Neuron (in vitro differentiated cells): ENCODE measurements around the gene PITHD1.
"Not testable (repeated sequence)": the region's sequence is repeated elsewhere in the genome, so short reads cannot be mapped to it uniquely, and the experiment has no call there.

Experiments used
- H2AFZ ChIP-seq: one replicate; pipeline ENCODE4 v1.6.1; 2013; ENCODE audit warnings: low read depth, mild to moderate bottlenecking, inconsistent platforms, low read length, moderate library complexity
- H3K27me3 ChIP-seq: one replicate; pipeline ENCODE4 v1.6.1; 2013; ENCODE audit warnings: low read length; ENCODE audit not compliant: insufficient read depth
- H3K36me3 ChIP-seq: one replicate; pipeline ENCODE4 v1.6.1; 2013; ENCODE audit warnings: low read length; ENCODE audit not compliant: insufficient read depth
- H3K4me1 ChIP-seq: one replicate; pipeline ENCODE4 v1.6.1; 2013; ENCODE audit warnings: low read length; ENCODE audit not compliant: insufficient read depth
- H3K4me3 ChIP-seq: 2 replicates; pipeline ENCODE4 v1.5.1; 2013; ENCODE audit warnings: mild to moderate bottlenecking, low read length, moderate library complexity
- H3K9me3 ChIP-seq: one replicate; pipeline ENCODE4 v1.6.1; 2013; ENCODE audit warnings: low read length

The PITHD1 gene

DNA sequence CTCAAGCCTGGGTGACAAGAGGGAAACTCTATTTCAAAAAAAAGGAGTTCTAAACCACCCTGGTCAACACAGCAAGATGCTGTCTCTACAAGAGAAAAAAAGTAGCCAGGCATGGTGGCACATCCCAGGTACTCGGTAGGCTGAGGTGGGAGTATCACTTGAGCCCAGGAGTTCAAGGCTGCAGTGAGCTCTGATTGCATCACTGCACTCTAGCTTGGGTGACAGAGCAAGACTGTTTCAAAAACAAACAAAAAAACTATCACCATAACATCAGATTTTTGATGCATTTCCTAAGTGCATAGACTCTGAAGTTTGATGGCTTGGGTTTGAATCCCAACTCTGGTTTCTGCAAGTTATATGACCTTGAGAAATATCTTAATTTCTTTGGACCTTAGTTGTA lies 25.3 kb upstream of the PITHD1 start:
- Histone ChIP-seq H3K27me3 (no peaks in the 10 kb centered on the region), H2AFZ (no peak overlapping the region), H3K4me3 (no peak overlapping the region), H3K36me3 (peaks cover 80% of the 10 kb centered on the region), H3K4me1 (no peaks in the 10 kb centered on the region), H3K9me3 (no peaks in the 10 kb centered on the region)

DNA sequence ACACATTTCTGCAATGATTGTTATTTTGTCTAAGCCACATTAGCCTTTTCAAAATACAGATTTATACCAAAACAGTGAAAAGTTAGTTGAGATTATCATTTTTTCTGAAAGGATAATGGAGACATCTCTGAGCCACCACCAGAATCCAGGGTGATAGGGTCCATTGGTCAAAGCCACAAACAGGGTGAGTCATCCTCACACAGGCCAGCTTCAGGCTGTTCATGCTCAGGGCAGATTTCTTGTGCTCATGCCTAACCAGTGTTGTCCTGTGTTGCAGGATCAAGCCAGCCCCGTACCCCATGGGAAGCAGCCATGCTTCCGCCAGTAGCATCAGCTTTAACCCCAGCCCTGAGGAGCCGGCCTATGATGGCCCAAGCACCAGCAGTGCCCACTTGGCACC lies 21.5 kb upstream of the PITHD1 start:
- Histone ChIP-seq H3K9me3 (no peaks in the 10 kb centered on the region), H3K4me3 (no peak overlapping the region), H3K4me1 (peaks cover 11% of the 10 kb centered on the region), H3K27me3 (no peaks in the 10 kb centered on the region), H3K36me3 (peaks cover 89% of the 10 kb centered on the region), H2AFZ (no peak overlapping the region)

DNA sequence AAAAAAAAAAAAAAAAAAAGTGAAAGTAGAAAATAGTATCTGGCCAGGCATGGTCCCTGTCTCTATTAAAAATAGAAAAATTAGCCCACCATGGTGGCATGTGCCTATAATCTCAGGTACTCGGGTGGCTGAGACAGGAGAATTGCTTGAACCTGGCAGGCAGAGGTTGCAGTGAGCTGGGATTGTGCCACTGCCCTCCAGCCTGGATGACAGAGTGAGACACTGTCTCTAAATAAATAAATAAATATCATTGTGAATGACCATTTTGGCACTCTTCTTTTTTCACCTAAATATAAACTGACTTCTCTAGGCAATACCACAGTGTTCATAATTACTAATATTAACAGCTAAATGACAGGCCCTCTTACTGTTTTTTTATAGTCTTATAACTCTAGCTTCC lies 20.4 kb upstream of the PITHD1 start:
- Histone ChIP-seq H3K4me1 (peaks cover 11% of the 10 kb centered on the region), H3K36me3 (peaks cover 89% of the 10 kb centered on the region), H3K4me3 (no peak overlapping the region), H3K9me3 (no peaks in the 10 kb centered on the region), H2AFZ (no peak overlapping the region), H3K27me3 (no peaks in the 10 kb centered on the region)

DNA sequence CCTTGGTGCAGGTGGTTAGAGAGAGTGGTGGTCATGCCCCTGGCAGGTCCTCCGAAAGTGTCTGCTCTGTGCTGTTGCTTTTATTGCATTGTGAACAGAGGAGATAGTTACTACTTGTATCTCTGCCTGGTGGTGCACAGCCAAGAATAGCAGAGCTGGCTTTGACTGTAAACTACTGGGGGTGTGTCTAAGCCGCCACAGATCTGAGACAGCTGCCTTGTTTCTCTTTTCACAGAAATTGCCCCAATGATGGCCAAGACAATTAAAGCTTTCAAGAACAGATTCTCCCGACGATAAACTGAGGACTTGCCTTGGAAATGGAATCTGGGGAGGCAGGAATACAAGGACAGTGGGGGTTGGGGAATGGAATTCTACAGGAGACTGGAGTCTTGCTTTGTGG lies 18.9 kb upstream of the PITHD1 start:
- Histone ChIP-seq H3K36me3 (peaks cover 88% of the 10 kb centered on the region), H3K4me1 (peaks cover 11% of the 10 kb centered on the region), H2AFZ (no peak overlapping the region), H3K9me3 (no peaks in the 10 kb centered on the region), H3K27me3 (no peaks in the 10 kb centered on the region), H3K4me3 (no peak overlapping the region)

DNA sequence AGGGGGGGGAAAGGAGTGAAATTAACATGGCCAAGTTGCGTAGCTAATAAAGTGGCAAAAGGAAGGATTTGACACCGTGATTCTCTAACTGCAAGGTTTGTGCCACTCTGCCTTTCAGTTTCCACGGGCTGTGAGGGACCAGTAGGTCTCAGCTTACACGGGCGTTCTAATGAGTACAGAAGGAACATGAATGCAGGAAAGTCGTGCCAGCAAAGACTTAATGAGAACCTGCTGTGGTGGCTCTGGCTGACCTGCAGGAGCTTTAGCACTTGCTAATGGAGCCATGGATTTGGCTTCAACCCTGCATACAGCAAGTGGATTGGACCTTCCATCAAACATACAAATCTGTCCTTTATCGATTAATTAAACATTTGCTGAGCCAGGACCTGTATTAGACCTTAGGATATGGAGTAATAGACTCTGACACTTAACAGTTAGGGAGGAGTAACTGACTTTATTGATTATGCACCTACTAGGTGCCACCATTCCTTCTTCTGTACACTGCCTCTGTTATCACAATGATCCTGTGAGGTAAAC lies 15.1 kb upstream of the PITHD1 start:
- Histone ChIP-seq H3K27me3 (no peaks in the 10 kb centered on the region), H3K9me3 (no peaks in the 10 kb centered on the region), H3K36me3 (peaks cover 70% of the 10 kb centered on the region), H3K4me1 (peaks cover 11% of the 10 kb centered on the region), H2AFZ (no peak overlapping the region), H3K4me3 (no peak overlapping the region)

DNA sequence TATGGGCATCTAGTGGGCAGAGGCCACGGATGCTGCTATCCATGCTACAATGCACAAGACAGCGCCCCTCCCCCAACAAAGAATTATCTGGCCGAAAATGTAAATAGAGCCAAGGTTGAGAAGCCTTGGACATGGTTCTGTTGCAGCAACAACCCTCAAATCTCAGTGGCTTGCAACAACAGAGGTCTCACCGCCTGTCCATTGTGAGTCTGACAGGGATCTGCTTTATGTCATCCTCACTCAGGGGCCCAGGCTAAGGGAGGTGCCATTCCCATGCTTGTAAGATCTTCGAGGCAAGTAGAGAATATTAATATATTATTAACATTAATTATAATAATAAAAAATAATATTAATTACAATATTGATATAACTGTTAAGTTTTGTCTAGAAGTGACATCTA lies 9.5 kb upstream of the PITHD1 start:
- no peaks in the 10 kb centered on the region for H3K27me3 ChIP-seq
- H3K36me3 ChIP-seq = peaks cover 21% of the 10 kb centered on the region
- H3K4me1 ChIP-seq = peaks cover 2% of the 10 kb centered on the region
- no peaks in the 10 kb centered on the region for H3K9me3 ChIP-seq
- H2AFZ ChIP-seq = no peak overlapping the region
- H3K4me3 ChIP-seq = no peak overlapping the region

DNA sequence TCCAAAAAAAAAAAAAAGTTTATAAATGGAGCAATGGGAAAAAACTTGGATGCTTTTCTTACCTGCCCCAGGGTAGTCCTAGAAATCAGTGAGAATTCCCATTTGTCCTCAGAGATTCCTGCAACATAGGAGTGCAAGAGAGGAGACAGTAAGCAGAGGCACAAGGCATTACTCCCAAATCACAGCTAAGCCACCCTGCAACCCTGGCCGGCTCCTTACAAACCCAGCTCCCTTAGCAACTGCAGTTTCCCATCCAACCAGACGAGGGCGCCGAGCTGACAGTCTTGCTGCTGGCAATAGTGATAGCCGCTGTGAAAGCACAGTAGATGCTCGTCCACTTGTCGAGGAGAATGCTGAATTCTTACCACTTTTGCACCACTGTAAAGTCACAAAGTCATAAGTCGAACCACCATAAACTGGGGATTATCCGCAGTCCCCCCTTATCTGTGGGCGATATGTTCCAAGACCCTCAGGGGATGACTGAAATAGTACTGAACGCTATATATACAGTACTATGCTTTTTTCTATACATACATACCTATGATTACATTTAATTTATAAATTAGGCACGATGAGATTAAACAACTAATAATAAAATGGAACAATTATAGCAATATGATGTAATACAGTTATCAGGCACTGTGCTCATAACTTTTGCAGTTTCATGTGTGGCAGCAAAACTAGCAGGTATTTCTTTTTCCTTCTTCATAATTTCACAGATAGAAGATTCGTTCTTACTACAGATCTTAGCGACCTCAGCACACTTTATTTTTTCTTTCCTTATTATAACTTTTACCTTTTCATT lies 6.0 kb upstream of the PITHD1 start:
- Histone ChIP-seq H3K9me3 (no peaks in the 10 kb centered on the region), H3K4me1 (peaks cover 4% of the 10 kb centered on the region), H3K4me3 (no peak overlapping the region), H3K27me3 (no peaks in the 10 kb centered on the region), H2AFZ (no peak overlapping the region), H3K36me3 (peaks cover 7% of the 10 kb centered on the region)

DNA sequence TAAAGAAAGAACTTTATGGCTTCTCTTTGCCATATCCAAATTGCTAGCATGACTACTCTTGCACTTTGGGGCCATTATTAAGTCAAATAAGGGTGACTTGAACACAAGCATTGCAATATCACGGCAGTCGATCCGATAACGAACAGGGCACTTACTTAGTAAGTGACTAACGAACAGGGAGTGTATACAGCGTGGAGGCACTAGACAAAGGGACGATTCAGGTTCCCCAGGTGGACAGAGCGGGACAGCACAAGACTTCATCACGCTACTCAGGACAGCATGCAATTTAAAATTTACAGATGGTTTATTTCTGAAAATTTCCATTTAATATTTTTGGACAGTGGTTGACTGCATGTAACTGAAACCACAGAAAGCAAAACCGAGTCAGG lies 5.4 kb upstream of the PITHD1 start:
- no peak overlapping the region for H2AFZ ChIP-seq
- no peaks in the 10 kb centered on the region for H3K9me3 ChIP-seq
- H3K4me1 ChIP-seq = peaks cover 8% of the 10 kb centered on the region
- no peak overlapping the region for H3K4me3 ChIP-seq
- peaks cover 3% of the 10 kb centered on the region for H3K36me3 ChIP-seq
- no peaks in the 10 kb centered on the region for H3K27me3 ChIP-seq

DNA sequence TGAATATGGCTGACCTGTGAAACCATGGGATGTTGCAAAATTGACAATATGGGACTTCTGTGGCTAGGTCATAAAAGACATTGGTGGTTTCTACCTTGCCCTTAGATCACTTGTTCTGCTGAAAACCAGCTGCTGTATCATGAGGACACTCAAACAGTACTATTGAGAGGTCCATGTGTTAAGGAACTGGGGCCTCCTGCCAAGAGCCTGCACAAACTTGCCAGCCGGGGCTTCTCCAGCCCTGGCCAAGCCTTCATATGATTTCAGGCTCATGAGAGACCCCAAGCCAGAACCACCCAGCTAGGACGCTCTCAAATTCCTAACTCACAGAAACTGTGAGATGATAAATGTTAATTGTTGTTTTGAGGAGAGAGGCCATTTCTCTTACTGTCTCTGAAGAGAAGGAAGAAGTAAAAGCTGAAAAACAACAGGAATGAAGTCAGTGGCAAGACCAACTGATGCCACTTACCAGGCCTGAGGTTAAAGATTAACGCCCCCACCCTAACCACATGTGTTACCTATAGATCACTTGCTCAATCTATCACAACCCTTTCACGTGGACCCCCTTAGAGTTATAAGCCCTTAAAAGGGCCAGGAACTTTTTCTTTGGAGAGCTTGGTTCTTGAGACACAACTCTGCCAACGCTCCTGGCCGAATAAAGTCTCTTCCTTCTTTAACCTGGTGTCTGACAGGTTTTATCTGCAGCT lies 3.9 kb upstream of the PITHD1 start:
- Histone ChIP-seq H2AFZ (no peak overlapping the region), H3K9me3 (no peaks in the 10 kb centered on the region), H3K4me1 (peaks cover 13% of the 10 kb centered on the region), H3K27me3 (no peaks in the 10 kb centered on the region), H3K4me3 (no peak overlapping the region), H3K36me3 (peaks cover 3% of the 10 kb centered on the region)

DNA sequence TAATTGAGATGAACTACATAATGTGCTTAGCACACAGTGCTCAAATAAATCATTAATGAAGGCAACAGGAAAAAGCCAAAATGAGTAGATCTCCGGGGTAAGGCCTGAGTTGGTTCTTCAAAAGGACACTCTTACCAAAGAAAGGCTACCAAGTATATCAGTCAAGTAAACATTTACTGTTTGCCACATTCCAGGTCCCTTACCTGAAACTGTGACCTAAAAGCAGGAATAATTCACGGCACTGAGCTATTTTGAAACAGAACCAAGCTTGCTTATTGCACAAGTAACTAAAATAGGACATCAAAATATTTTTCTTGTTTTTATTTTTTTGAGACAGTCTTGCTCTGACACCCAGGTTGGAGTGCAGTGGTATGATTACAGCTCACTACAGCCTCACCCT lies 2.0 kb upstream of the PITHD1 start:
- peaks cover 19% of the 10 kb centered on the region for H3K4me1 ChIP-seq
- no peaks in the 10 kb centered on the region for H3K27me3 ChIP-seq
- H3K9me3 ChIP-seq = no peaks in the 10 kb centered on the region
- H2AFZ ChIP-seq = no peak overlapping the region
- no peak overlapping the region for H3K4me3 ChIP-seq
- peaks cover 6% of the 10 kb centered on the region for H3K36me3 ChIP-seq

DNA sequence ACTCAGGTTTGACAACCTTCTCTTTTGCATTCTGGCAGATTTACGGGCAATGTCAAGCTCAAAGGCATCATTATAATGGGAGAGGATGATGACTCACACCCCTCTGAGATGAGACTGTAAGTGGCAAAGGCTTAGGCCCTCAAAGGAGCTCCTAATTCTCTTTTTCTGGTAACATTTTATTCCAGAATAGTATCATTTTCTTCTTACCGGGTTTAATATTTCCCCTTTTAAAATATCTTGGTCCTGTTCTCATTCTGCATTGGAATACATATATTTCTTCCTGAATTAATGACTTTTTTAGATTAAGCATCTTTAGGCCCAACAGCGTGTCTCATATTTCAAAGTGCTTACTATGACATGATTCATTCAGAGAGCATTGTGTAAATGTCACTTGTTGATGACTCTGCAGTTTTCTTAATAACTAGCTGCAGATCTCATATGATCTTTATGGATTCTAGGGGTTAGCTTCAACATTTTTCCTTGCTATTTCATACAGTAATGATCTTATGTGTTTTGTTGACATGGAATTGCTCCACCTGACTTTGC lies 1.7 kb downstream of the PITHD1 start:
- H3K9me3 ChIP-seq = no peaks in the 10 kb centered on the region
- H3K4me3 ChIP-seq = peak overlapping the region; percentile 71
- no peaks in the 10 kb centered on the region for H3K27me3 ChIP-seq
- peaks cover 17% of the 10 kb centered on the region for H3K4me1 ChIP-seq
- H3K36me3 ChIP-seq = peaks cover 24% of the 10 kb centered on the region
- H2AFZ ChIP-seq = no peak overlapping the region

DNA sequence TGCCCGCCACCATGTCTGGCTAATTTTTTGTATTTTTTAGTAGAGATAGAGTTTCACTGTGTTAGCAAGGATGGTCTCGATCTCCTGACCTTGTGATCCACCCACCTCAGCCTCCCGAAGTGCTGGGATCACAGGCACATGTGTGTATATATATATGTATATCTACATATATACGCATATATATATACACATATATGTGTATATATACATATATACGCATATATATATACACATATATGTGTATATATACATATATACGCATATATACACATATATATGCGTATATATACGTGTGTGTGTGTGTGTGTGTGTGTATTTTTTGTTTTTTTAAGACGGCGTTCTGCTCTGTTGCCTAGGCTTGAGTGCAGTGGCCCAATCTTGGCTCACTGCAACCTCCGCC lies 4.9 kb downstream of the PITHD1 start:
- H3K4me1 ChIP-seq, H3K27me3 ChIP-seq, H2AFZ ChIP-seq, H3K4me3 ChIP-seq, H3K9me3 ChIP-seq: not testable (repeated sequence)
- H3K36me3 ChIP-seq = peaks cover 49% of the 10 kb centered on the region

DNA sequence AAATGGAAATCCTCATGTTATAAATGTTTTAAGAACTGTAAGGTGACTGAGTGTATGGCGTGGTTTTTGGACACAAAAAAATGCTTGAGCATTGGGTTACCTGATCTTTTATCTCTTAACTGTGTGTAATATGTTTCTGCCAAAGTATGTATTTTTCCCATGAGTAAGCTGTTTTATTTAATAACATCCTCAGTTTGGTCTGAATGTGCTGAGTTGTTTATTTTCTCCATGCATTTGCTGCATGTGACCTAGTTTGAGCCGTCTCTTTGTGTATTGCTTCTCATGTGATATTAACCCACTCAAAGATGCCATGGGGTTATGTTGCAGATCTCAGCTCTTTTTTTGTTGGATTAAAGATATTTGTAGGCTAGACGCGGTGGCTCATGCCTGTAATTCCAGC lies 6.6 kb downstream of the PITHD1 start:
- Histone ChIP-seq H3K4me1 (peaks cover under 1% of the 10 kb centered on the region), H3K27me3 (no peaks in the 10 kb centered on the region), H3K4me3 (no peak overlapping the region), H3K36me3 (peaks cover 55% of the 10 kb centered on the region), H2AFZ (no peak overlapping the region), H3K9me3 (no peaks in the 10 kb centered on the region)
